Fibroblast of mammary gland (primary cell): Measurements from ENCODE around the gene SCAANT1.

Experiments used
- DNase-seq: peaks from one replicate; pipeline ENCODE4 v3.0.0-alpha.2; 2010; ENCODE audit warnings: low read depth
- H3K4me3 ChIP-seq: 2 replicates; pipeline ENCODE4 v1.5.1; 2011; ENCODE audit warnings: low read depth, mild to moderate bottlenecking, low read length, moderate library complexity; ENCODE audit not compliant: control insufficient read depth
- TF ChIP-seq, protein P1 (sequence below): conservative IDR thresholded peaks from 2 replicates; pipeline ENCODE4 v1.5.1; 2011; ENCODE audit warnings: low read depth, low read length, inconsistent platforms; ENCODE audit not compliant: control insufficient read depth, insufficient read depth

The SCAANT1 gene

DNA sequence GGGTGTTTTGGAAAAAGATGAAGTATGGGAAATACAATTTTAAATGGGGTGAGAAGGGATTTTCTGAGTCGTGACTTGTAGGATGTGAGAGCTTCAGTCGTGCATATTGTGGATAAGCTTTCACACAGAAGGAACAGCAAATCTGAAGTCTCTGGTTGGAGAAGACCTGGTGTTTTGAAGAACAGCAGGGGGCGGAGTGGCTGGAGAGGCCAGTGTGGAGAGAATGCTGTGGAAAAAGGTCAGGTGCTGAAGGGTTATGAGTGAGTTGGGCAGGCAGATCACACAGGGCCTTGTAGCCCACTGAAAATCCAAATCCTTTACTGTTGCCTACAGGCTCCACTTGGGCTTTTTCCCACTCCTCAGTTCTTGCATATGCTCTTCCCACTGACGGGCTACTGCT, 14.1 kb upstream of the SCAANT1 start:
- H3K4me3 ChIP-seq, result no peak overlapping the region
- no peak for DNase-seq
- TF ChIP-seq, protein P1, sequence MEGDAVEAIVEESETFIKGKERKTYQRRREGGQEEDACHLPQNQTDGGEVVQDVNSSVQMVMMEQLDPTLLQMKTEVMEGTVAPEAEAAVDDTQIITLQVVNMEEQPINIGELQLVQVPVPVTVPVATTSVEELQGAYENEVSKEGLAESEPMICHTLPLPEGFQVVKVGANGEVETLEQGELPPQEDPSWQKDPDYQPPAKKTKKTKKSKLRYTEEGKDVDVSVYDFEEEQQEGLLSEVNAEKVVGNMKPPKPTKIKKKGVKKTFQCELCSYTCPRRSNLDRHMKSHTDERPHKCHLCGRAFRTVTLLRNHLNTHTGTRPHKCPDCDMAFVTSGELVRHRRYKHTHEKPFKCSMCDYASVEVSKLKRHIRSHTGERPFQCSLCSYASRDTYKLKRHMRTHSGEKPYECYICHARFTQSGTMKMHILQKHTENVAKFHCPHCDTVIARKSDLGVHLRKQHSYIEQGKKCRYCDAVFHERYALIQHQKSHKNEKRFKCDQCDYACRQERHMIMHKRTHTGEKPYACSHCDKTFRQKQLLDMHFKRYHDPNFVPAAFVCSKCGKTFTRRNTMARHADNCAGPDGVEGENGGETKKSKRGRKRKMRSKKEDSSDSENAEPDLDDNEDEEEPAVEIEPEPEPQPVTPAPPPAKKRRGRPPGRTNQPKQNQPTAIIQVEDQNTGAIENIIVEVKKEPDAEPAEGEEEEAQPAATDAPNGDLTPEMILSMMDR, result no peak

DNA sequence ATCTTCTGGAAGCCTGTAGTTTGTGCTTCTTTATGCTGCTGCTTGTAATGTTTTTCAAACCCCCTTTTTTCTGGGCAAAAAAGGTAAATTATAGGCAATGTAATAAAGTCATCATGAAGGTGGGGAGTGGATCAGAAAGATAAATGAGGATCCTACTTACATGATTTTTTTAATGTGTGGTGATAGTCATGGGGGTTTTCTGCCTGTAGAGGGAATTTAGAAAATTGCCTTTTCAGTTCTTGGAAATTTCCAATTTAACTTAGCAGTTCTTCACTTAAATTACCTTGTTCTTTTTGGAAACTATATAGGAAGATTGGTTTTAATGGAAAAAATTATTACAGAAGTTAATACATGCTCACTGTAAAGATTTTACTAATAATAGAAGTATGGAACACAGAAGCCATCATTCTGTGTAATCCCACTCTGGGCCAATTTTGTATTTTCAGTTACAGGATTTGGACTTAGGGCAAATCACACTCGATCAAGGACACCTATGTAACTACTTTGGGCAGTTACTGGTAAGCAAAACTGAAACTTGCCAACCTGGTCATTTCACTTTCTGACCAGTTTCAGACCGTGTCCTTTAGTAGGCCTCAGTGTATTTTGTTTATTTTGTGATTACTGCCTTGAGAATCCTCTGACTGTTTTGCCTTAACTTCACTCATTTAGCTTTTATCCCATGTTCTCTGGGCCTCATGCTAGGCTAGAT, 10.5 kb upstream of the SCAANT1 start:
- no peak for DNase-seq
- no peak overlapping the region for H3K4me3 ChIP-seq
- TF ChIP-seq, protein P1, result no peak

DNA sequence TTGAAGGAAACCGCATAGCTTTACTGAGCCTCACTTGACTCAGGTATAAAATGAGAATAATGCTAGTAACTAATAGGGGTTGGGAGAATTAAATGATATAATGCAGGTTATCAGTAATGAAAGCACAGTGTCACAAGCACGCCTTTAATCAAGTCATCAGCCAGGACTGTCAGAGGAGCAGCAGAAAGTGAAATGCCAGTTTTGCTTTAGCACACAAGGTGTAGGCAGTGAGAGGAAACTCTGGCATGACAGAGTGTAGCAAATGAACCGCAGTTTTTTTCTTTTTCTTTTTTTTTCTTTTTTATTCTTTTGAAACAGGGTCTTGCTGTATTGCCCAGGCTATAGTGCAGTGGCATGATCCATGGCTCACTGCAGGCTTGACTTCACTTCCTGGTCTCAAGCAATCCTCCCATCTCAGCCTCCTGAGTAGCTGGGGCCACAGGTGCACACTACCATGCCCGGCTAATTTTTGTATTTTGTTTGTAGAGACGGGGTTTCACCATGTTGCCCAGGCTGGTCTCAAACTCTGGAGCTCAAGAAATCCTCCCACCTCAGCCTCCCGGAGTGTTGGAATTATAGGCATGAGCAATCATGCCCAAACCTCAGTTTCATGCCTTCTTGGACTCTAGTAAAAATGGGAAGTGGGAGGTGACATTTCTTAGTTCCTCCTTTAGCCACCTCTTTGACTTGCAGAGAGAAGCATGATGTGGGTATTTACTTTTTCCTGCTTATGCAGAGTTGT, 9.7 kb upstream of the SCAANT1 start:
- no peak overlapping the region for H3K4me3 ChIP-seq
- TF ChIP-seq, protein P1, result no peak
- DNase-seq, result no peak

DNA sequence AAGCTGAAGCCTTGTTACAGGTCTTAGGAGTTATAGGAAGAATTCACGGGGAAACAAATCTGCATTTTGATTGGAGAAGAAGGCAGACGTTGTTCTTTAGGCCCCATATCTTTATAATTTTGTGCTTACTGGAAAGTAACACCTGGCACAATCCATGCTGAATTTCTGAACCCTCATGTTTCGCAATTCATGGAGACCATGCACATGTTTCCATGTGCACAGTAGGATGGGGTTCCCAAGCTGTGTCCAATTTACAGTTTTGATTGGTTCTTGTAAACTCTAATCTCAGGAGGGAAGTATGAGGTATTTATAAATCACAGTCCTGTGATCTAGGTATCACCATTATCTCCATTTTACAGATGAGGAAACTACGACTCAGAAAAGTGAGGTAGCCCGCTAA, 7.8 kb upstream of the SCAANT1 start:
- TF ChIP-seq, protein P1, result no peak
- H3K4me3 ChIP-seq, result no peak overlapping the region
- DNase-seq, result no peak

DNA sequence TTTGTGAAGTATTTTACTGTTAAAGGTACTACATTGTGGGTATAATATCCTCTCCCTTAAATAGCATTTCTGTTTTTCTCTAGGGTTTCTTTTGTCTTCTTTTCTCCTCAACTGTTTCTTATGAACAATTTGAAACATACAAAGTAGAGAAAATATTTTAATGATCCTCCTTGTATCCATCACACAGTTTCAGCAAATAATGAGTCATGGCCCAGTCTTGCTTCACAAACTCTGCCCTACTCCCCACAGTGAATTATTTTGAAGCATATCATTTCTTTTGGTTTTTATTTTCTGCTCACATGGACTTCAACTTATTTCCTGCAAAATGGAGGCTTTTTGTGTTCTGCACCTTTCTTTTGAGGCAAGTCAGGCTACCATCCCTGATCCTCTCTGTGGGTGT, 6.1 kb upstream of the SCAANT1 start:
- peak; percentile 67 for DNase-seq
- TF ChIP-seq, protein P1, result no peak

DNA sequence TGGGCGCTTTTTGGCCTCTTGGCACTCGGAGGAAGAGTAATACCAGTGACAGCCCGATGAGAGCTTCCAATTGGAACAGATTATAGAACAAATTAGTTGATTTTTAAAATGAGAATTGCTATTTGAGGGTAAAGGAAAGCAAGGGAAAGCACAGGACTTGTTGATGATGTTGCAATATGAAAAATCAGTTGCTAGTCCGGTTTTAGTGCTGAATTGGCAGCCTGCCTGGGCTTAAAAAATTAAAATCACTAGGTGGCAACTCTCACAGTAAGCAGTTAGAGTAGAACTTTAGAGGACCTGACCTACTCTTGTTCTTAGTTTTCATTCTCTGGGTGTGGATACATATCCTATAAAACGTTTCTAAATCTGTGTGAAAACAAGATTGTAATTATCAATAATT, 2.1 kb upstream of the SCAANT1 start:
- TF ChIP-seq, protein P1, result no peak
- H3K4me3 ChIP-seq, result no peak overlapping the region
- peak; percentile 44 for DNase-seq

More for the DNA sequence above, 6.1 kb upstream of the SCAANT1 start:
- H3K4me3 ChIP-seq, result no peak overlapping the region
